Left forelimb (tissue), 1 donor: ENCODE results near the gene CFAP45.

Source experiments
- DNase-seq: peaks from one replicate; pipeline ENCODE4 v3.0.0-alpha.2; 2018; ENCODE audit warnings: low spot score

Gene CFAP45

GRCh38 chr1:159900086-159900680, at the start of gene CFAP45:
Gene CFAP45, minus strand, starts transcription at chr1:159900165. Its CDS starts 67 bp downstream, at chr1:159900098.
- DNase-seq, result no peak

GRCh38 chr1:159949123-159949522, 49.2 kb upstream of the CFAP45 start:
- DNase-seq, result no peak

- DNase-seq, result no peak
These were observed 48.0 kb upstream of the CFAP45 start for GRCh38 chr1:159947942-159948341.

GRCh38 chr1:159946242-159947187, 46.5 kb upstream of the CFAP45 start:
- no peak for DNase-seq

GRCh38 chr1:159945483-159946241, 45.7 kb upstream of the CFAP45 start, which contains the start of gene IGSF9:
Gene IGSF9, minus strand, starts transcription at chr1:159945613. Its CDS starts 2,159 bp downstream, at chr1:159943454.
- peak; percentile 86 for DNase-seq

GRCh38 chr1:159944623-159945455, 44.9 kb upstream of the CFAP45 start:
- DNase-seq, result no peak

- DNase-seq, result no peak
These were observed 44.1 kb upstream of the CFAP45 start for GRCh38 chr1:159943908-159944622.

- no peak for DNase-seq
These were observed 43.3 kb upstream of the CFAP45 start for GRCh38 chr1:159943278-159943640.

- no peak for DNase-seq
These were observed 42.8 kb upstream of the CFAP45 start for GRCh38 chr1:159942632-159943277.

- DNase-seq, result no peak
These were observed 41.9 kb upstream of the CFAP45 start for GRCh38 chr1:159941591-159942560.

GRCh38 chr1:159941141-159941540, 41.2 kb upstream of the CFAP45 start:
- DNase-seq, result no peak

GRCh38 chr1:159940006-159940620, 40.1 kb upstream of the CFAP45 start:
- DNase-seq, result no peak

GRCh38 chr1:159939678-159940002, 39.7 kb upstream of the CFAP45 start:
- DNase-seq, result no peak

- no peak for DNase-seq
These were observed 39.1 kb upstream of the CFAP45 start for GRCh38 chr1:159938905-159939677.

- DNase-seq, result no peak
These were observed 38.4 kb upstream of the CFAP45 start for GRCh38 chr1:159938211-159938852.

GRCh38 chr1:159937054-159937750, 37.2 kb upstream of the CFAP45 start:
- no peak for DNase-seq
